A549 (cell line): ENCODE results near the gene TNS1.

ENCODE experiments used
- CHD4 ChIP-seq: fragments of 200-600 bp; sonication (generic); IDR thresholded peaks from 2 replicates; pipeline ENCODE4 v1.6.1; 2016; ENCODE audit warnings: antibody characterized with exemption, mild to moderate bottlenecking, borderline replicate concordance
- HDAC2 ChIP-seq: fragments of 200-600 bp; sonication (generic); IDR thresholded peaks from 2 replicates; pipeline ENCODE4 v1.6.1; 2016
- MAZ ChIP-seq: fragments of 150-350 bp; IDR thresholded peaks from 2 replicates; pipeline ENCODE4 v1.6.1; 2014; ENCODE audit warnings: antibody characterized with exemption, low read depth, low read length, borderline replicate concordance
- SMC3 ChIP-seq: fragments of >200 bp; sonication (Bioruptor Twin); formaldehyde crosslinking; IDR thresholded peaks from 3 replicates; pipeline ENCODE4 v1.6.1; 2018; ENCODE audit warnings: inconsistent platforms
- TF ChIP-seq, protein P1 (sequence below): fragments of >200 bp; sonication (Bioruptor Twin); formaldehyde crosslinking; IDR thresholded peaks from 3 replicates; pipeline ENCODE4 v1.5.1; 2016
- TF ChIP-seq, protein P2 (sequence below): IDR thresholded peaks from 2 replicates; pipeline ENCODE4 v1.6.1; 2012

DNA sequence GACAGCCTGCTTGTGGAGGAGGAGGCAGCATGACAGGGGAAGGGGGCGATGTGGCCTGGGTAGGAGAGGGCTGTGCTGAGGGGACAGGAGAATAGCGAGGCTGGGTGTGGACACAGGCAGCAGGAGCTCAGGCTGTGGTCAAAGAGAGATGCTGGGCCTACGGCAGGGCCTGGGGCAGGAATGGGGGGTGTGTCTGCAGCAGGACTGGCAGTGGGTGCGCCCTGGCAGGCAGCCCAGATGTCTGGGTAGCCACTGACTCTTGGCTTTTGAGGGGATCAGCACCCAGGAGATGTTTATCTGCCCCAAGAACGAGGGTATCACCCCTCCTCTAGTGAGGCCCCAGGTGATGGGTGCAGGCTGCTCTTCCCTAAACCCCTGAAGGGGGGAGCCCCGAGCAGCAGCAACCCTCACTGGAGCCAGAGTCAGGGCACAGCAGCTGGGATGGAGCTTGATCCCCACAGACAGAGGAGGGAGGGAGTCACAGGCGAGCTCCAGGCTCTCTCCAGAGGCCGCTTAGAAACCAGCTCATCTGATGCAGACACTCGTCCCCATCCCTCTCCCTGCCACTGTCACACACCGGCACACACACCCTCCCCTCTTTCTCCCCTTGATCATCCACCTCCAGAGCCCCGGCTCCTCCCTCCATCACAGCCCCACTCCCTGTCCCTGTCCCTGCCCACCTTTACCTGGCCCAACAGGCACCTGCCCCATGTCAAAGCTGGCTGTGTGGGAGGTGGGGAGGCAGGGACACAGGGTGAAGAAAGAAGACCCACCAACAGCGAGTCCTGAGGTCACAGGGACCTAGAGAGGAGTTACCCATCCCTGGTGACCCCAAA, 29.8 kb upstream of the TNS1 start:
- no peak for TF ChIP-seq HDAC2
- TF ChIP-seq, protein P1, sequence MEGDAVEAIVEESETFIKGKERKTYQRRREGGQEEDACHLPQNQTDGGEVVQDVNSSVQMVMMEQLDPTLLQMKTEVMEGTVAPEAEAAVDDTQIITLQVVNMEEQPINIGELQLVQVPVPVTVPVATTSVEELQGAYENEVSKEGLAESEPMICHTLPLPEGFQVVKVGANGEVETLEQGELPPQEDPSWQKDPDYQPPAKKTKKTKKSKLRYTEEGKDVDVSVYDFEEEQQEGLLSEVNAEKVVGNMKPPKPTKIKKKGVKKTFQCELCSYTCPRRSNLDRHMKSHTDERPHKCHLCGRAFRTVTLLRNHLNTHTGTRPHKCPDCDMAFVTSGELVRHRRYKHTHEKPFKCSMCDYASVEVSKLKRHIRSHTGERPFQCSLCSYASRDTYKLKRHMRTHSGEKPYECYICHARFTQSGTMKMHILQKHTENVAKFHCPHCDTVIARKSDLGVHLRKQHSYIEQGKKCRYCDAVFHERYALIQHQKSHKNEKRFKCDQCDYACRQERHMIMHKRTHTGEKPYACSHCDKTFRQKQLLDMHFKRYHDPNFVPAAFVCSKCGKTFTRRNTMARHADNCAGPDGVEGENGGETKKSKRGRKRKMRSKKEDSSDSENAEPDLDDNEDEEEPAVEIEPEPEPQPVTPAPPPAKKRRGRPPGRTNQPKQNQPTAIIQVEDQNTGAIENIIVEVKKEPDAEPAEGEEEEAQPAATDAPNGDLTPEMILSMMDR = no peak
- TF ChIP-seq, protein P2, sequence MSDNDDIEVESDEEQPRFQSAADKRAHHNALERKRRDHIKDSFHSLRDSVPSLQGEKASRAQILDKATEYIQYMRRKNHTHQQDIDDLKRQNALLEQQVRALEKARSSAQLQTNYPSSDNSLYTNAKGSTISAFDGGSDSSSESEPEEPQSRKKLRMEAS = no peak
- no peak for TF ChIP-seq MAZ
- no peak for TF ChIP-seq CHD4
- TF ChIP-seq SMC3 = no peak
